GM12892 (cell line): ENCODE measurements around the gene PSMG3.
"Not testable (repeated sequence)": the region's sequence is repeated elsewhere in the genome, so short reads cannot be mapped to it uniquely, and the experiment has no call there.

Experiments used
- DNase-seq: peaks from one replicate; pipeline ENCODE4 v3.0.0; 2011; ENCODE audit not compliant: insufficient read length
- FAIRE-seq: peaks from 2 replicates; lab custom pipeline; 2011; peaks lifted over from hg19 to GRCh38; lab: Jason Lieb, UNC
- POLR2A ChIP-seq: IDR thresholded peaks from 2 replicates; pipeline ENCODE4 v1.6.1; 2011; ENCODE audit warnings: low read depth, low read length, control low read depth
- POLR2AphosphoS5 ChIP-seq: IDR thresholded peaks from 2 replicates; pipeline ENCODE4 v1.6.1; 2011; ENCODE audit warnings: low read depth, low read length, control low read depth
- TAF1 ChIP-seq: IDR thresholded peaks from 2 replicates; pipeline ENCODE4 v1.6.1; 2011; ENCODE audit warnings: low read depth, mild to moderate bottlenecking, control low read depth, low read length, borderline replicate concordance

PSMG3 gene

GRCh38 chr7:1585142-1585981 is 15.5 kb upstream of the PSMG3 start:
- no peak for DNase-seq
- FAIRE-seq = no peak
- TF ChIP-seq POLR2A (no peak), POLR2AphosphoS5 (no peak), TAF1 (no peak)

DNA sequence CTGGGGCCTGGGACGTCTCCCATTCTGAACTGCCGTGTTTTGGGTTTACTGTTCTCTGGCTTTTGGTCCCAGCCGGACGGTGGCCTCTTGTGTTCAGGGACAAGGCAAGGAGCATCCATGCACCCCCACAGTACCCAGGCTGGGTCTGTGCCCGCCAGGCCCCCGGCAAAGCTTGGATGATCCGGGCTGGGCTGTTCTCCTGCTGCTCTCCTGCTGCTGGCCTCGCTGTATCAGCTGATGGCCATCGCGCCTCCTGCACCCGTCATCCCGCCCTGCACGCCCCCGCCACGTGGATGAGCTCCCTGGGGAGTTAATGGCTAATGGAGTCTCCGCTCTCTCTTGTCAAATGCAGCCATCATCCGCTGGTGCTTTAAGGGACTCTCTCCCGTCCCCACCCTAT is 14.9 kb upstream of the PSMG3 start:
- TF ChIP-seq POLR2A = no peak
- TF ChIP-seq POLR2AphosphoS5 = no peak
- no peak for TF ChIP-seq TAF1
- DNase-seq (no peak), FAIRE-seq (no peak)

- not testable (repeated sequence) for DNase-seq, FAIRE-seq
Measured at GRCh38 chr7:1583241-1583930, 13.6 kb upstream of the PSMG3 start.

- TF ChIP-seq TAF1 (no peak), POLR2A (no peak), POLR2AphosphoS5 (no peak)
- no peak for DNase-seq
- no peak for FAIRE-seq
Measured at GRCh38 chr7:1580422-1581030, 10.7 kb upstream of the PSMG3 start.

DNA sequence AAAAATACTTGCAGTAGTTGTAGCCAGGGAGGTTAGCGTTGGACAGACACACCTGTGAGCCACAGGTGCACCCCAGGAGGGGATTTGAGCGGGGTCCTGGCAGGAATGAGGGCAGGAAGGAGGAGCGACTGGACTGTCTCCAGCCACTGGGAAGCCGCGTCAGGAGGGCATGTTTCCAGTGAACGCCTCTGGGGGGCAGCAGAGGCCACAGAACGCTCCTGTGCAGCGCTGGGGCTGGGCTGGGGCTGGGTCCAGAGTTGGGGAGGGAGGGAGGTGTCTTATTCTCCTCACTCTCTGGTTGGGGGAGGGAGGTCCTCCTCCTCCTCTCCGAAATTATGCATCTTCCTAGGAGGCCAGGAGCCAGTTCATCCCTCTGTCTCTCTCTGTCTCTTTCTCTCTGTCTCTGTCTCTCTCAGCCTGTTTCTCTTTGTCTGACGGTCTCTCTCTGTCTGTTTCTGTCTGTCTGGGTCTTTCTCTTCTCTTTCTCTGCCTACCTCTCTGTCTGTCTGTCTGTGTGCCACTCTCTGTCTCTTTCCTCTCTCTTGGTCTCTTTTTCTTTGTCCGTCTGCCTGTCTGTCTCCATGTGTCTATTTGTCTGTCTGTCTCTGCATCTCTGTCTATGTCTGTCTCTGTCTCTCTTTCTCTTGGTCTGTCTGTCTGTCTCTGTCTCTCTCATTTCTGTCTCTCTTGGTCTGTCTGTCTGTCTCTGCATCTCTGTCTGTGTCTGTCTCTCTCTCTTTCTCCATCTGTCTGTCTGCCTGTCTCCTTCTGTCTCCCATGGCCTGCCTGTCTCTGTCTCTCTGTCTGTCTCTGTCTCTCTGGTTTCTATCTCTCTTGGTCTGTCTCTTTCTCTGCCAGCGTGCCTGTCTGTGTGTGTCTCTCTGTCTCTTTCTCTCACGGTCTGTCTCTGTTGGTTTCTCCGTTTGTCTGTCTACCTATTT is 9.9 kb upstream of the PSMG3 start:
- no peak for TF ChIP-seq POLR2A
- no peak for TF ChIP-seq TAF1
- TF ChIP-seq POLR2AphosphoS5 = no peak
- peak; percentile 89 for FAIRE-seq
- peak; percentile 70 for DNase-seq

DNA sequence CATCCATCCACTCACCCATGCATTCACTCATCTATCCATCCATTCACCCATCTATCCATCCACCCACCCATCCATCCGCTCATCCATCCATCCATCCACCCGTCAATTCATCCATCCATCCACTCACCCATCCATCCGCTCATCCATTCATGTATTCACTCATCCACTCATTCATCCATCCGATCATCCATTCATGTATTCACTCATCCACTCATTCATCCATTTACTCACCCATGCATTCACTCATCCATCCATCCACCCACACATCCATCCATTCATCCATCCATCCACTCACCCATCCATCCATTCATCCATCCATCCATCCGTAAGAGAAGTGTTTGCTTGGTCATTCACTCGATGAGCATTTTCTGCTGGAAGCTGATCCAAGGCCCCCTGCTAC is 8.7 kb upstream of the PSMG3 start:
- FAIRE-seq (no peak), DNase-seq (no peak)
- TF ChIP-seq POLR2AphosphoS5 = no peak
- no peak for TF ChIP-seq TAF1
- TF ChIP-seq POLR2A = no peak

DNA sequence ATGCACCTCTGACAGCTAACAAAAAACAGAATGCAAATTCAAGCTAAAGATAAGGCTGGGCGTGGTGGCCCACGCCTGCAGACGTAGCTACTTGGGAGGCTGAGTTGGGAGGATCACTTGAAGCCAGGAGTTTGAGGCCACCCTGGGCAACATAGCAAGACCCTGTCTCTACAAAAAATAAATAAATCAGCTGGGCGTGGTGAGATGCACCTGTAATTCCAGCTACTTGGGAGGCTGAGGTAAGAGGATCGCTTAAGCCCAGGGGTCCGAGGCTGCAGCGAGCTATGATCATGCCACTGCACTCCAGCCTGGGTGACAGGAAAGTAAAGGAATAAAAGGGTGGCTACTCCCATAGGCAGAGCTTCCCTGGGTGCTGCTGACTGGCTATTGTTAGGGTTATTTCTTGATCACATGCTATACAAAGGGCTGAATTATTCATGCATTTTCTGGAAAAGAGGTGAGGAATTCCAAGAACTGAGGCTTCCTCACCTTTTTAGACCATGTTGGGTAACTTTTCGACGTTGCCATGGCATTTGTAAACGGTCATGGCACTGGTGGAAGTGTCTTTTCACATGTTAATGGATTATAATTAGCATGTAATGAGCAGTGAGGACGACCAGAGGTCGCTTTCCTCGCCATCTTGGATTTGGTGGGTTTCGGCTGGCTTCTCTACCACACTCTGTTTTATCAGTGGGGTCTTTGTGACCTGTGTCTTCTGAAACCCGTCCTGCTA is 6.9 kb upstream of the PSMG3 start:
- DNase-seq (no peak), FAIRE-seq (no peak)
- TF ChIP-seq POLR2AphosphoS5 (no peak), TAF1 (no peak), POLR2A (no peak)

GRCh38 chr7:1575809-1576208 is 6.0 kb upstream of the PSMG3 start:
- TF ChIP-seq POLR2A = no peak
- TF ChIP-seq POLR2AphosphoS5 = no peak
- TF ChIP-seq TAF1 = no peak
- no peak for FAIRE-seq
- DNase-seq = no peak

GRCh38 chr7:1572111-1572822 is 2.4 kb upstream of the PSMG3 start:
- FAIRE-seq (no peak), DNase-seq (no peak)
- TF ChIP-seq TAF1 (no peak), POLR2AphosphoS5 (no peak), POLR2A (no peak)

DNA sequence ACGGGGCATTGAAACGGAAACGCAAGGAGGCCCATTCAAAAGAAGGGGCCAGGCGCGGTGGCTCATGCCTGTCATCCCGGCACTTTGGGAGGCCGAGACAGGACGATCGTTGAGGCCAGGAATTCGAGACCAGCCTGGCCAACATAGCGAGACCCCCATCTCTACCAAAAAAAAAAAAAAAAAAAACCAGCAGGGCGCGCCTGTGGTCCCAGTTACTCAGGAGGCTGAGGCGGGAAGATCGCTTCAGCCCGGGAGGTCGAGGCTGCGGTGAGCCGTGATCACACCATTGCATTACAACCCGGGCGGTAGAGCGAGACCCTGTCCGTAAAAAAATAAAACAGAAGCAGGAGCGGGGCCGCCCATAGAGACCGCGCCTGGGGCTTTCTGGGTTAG is 396 bp downstream of the PSMG3 start:
- FAIRE-seq (no peak), DNase-seq (no peak)
- TF ChIP-seq TAF1 (no peak), POLR2AphosphoS5 (no peak), POLR2A (no peak)
